Suprapubic skin (tissue), 4 donors: ENCODE data around the gene ATP10B. TPM values are rescaled to one million over a fixed set of nuclear protein-coding genes. Genes with fewer than 3 reads are reported as not detected.

Experiments
- DNase-seq, 2 donors: peaks; one replicate each; pipeline ENCODE4 v3.0.0-alpha.2; 2019; ENCODE audit warnings: low spot score in 2 of 2
- H3K27ac ChIP-seq: fragments of 200-600 bp; sonication (generic); one replicate; pipeline ENCODE4 v1.5.1; 2019
- H3K27me3 ChIP-seq: fragments of 200-600 bp; sonication (generic); one replicate; pipeline ENCODE4 v1.5.1; 2019
- H3K36me3 ChIP-seq: fragments of 200-600 bp; sonication (generic); one replicate; pipeline ENCODE4 v1.5.1; 2019
- H3K4me1 ChIP-seq: fragments of 200-600 bp; sonication (generic); one replicate; pipeline ENCODE4 v1.5.1; 2019
- H3K4me3 ChIP-seq: fragments of 200-600 bp; sonication (generic); one replicate; pipeline ENCODE4 v1.5.1; 2019; ENCODE audit warnings: mild to moderate bottlenecking
- H3K9me3 ChIP-seq: fragments of 200-600 bp; sonication (generic); one replicate; pipeline ENCODE4 v1.5.1; 2019
- CTCF ChIP-seq, 2 donors: fragments of 200-600 bp in 1 of 2; fragments of 450-650 bp in 1 of 2; sonication (generic) in 1 of 2; IDR thresholded peaks; one replicate each; pipeline ENCODE4 v1.5.1; 2016 to 2019; ENCODE audit warnings: antibody characterized with exemption in 2 of 2, mild to moderate bottlenecking in 1 of 2, moderate library complexity in 1 of 2
- EP300 ChIP-seq: sonication (generic); formaldehyde crosslinking; IDR thresholded peaks from one replicate; pipeline ENCODE4 v1.6.1; 2017; ENCODE audit warnings: antibody characterized with exemption
- POLR2A ChIP-seq, 2 donors: fragments of 450-650 bp; IDR thresholded peaks; one replicate each; pipeline ENCODE4 v1.6.1; 2017; ENCODE audit warnings: antibody characterized with exemption in 2 of 2, mild to moderate bottlenecking in 2 of 2, moderate library complexity in 2 of 2
- POLR2AphosphoS5 ChIP-seq, 3 donors: sonication (generic); formaldehyde crosslinking; IDR thresholded peaks; one replicate each; pipeline ENCODE4 v1.6.1; 2017; ENCODE audit warnings: antibody characterized with exemption in 3 of 3
- WGBS: methylation state at CpG from one replicate; pipeline ENCODE4 v1.1.5; 2018; 5-methylcytosine and 5-hydroxymethylcytosine counted together
- total RNA-seq, 4 donors: library from RNA; depleted of rRNA; stranded (reverse); fragments of >200 nt; gene quantifications; one replicate each; pipeline ENCODE4 v1.1.0, GENCODE V29; 2016

The ATP10B gene
- total RNA-seq, 4 donors from 2014 or later = 25.4 to 40.8 (median 29.2) TPM

GRCh38 chr5:160693831-160694465 is 158.1 kb downstream of the ATP10B start:
- Histone ChIP-seq H3K9me3 (no peaks in the 10 kb centered on the region), H3K27ac (no peak overlapping the region), H3K4me1 (no peaks in the 10 kb centered on the region), H3K36me3 (no peaks in the 10 kb centered on the region), H3K4me3 (no peak overlapping the region), H3K27me3 (no peaks in the 10 kb centered on the region)
- DNase-seq = no peak
- TF ChIP-seq EP300 (no peak), POLR2A (IDR thresholded peaks at IDR 0.05) (no peak), POLR2AphosphoS5 (IDR thresholded peaks at IDR 0.05) (no peak), CTCF (IDR thresholded peaks at IDR 0.05) (no peak)
- 83% methylated on average over 7 of the region's 7 CpGs for WGBS

- no peaks in the 10 kb centered on the region for H3K9me3 ChIP-seq
- 88% methylated on average over 2 of the region's 2 CpGs for WGBS
- H3K27ac ChIP-seq = no peak overlapping the region
Observed at GRCh38 chr5:160692271-160692670, 159.7 kb downstream of the ATP10B start.

GRCh38 chr5:160685695-160686094 is 166.3 kb downstream of the ATP10B start:
- no peaks in the 10 kb centered on the region for H3K4me1 ChIP-seq
- no peak overlapping the region for H3K4me3 ChIP-seq
- no peak for DNase-seq
- H3K27me3 ChIP-seq = no peaks in the 10 kb centered on the region
- no peak for TF ChIP-seq EP300
- TF ChIP-seq CTCF (IDR thresholded peaks at IDR 0.05) = no peak
- no peak for TF ChIP-seq POLR2A (IDR thresholded peaks at IDR 0.05)
- no peak for TF ChIP-seq POLR2AphosphoS5 (IDR thresholded peaks at IDR 0.05)
- WGBS = 38% methylated on average over 6 of the region's 6 CpGs
- no peaks in the 10 kb centered on the region for H3K36me3 ChIP-seq
- H3K9me3 ChIP-seq = no peaks in the 10 kb centered on the region
- no peak overlapping the region for H3K27ac ChIP-seq

More at GRCh38 chr5:160692271-160692670, 159.7 kb downstream of the ATP10B start:
- no peaks in the 10 kb centered on the region for H3K36me3 ChIP-seq
- no peak overlapping the region for H3K4me3 ChIP-seq
- TF ChIP-seq CTCF (IDR thresholded peaks at IDR 0.05) = no peak
- no peak for TF ChIP-seq POLR2A (IDR thresholded peaks at IDR 0.05)
- no peak for TF ChIP-seq EP300
- TF ChIP-seq POLR2AphosphoS5 (IDR thresholded peaks at IDR 0.05) = no peak
- DNase-seq = no peak
- H3K27me3 ChIP-seq = no peaks in the 10 kb centered on the region
- H3K4me1 ChIP-seq = no peaks in the 10 kb centered on the region

- WGBS = 21% methylated on average over 1 of the region's 1 CpG
- TF ChIP-seq EP300 (no peak), CTCF (IDR thresholded peaks at IDR 0.05) (no peak), POLR2A (IDR thresholded peaks at IDR 0.05) (no peak), POLR2AphosphoS5 (IDR thresholded peaks at IDR 0.05) (no peak)
- no peaks in the 10 kb centered on the region for H3K4me1 ChIP-seq
- no peaks in the 10 kb centered on the region for H3K36me3 ChIP-seq
- no peak overlapping the region for H3K4me3 ChIP-seq
- no peaks in the 10 kb centered on the region for H3K9me3 ChIP-seq
- H3K27ac ChIP-seq = no peak overlapping the region
- no peak for DNase-seq
- H3K27me3 ChIP-seq = no peaks in the 10 kb centered on the region
Observed at GRCh38 chr5:160685219-160685618, 166.8 kb downstream of the ATP10B start.

GRCh38 chr5:160679567-160680309 is 172.3 kb downstream of the ATP10B start:
- TF ChIP-seq POLR2AphosphoS5 (IDR thresholded peaks at IDR 0.05) = no peak
- no peak for TF ChIP-seq EP300
- no peak for TF ChIP-seq CTCF (IDR thresholded peaks at IDR 0.05)
- no peak for TF ChIP-seq POLR2A (IDR thresholded peaks at IDR 0.05)
- Histone ChIP-seq H3K4me1 (no peaks in the 10 kb centered on the region), H3K4me3 (no peak overlapping the region), H3K27ac (no peak overlapping the region), H3K27me3 (no peaks in the 10 kb centered on the region), H3K36me3 (no peaks in the 10 kb centered on the region), H3K9me3 (no peaks in the 10 kb centered on the region)
- WGBS = 67% methylated on average over 6 of the region's 6 CpGs
- DNase-seq = no peak
